ENCODE results near the gene G6PC2.
"Not testable (repeated sequence)": the region's sequence is repeated elsewhere in the genome, so short reads cannot be mapped to it uniquely, and the experiment has no call there.

The G6PC2 gene

GRCh38 chr2:168928113-168928831 lies 27.2 kb downstream of the G6PC2 start:
- H3K4me1 ChIP-seq (ENCODE audit: insufficient read depth, low read length, severe bottlenecking): no peaks in the 10 kb centered on the region
- H3K9me2 ChIP-seq (ENCODE audit: low read depth, low read length): no peaks in the 10 kb centered on the region
- no peak overlapping the region for H3K4me3 ChIP-seq (ENCODE audit: low read depth, low read length, poor library complexity, severe bottlenecking)
- no peaks in the 10 kb centered on the region for H3F3A ChIP-seq (ENCODE audit: insufficient read depth, low read length)
- no peaks in the 10 kb centered on the region for H3K36me3 ChIP-seq (ENCODE audit: insufficient read depth, low read length)
- H3K79me2 ChIP-seq (ENCODE audit: insufficient read depth, low read length): no peaks in the 10 kb centered on the region
- no peaks in the 10 kb centered on the region for H3K9me3 ChIP-seq (ENCODE audit: low read length)
- no peaks in the 10 kb centered on the region for H3K27me3 ChIP-seq (ENCODE audit: insufficient read depth, low read length)
- H4K20me1 ChIP-seq (ENCODE audit: insufficient read depth, low read length): no peaks in the 10 kb centered on the region
- no peak overlapping the region for H3K27ac ChIP-seq (ENCODE audit: low read depth, low read length, poor library complexity, severe bottlenecking)
- H3K4me2 ChIP-seq (ENCODE audit: low read length): no peak overlapping the region
- TF ChIP-seq CTCF (IDR thresholded peaks at IDR 0.05; ENCODE audit: low read length) (no peak), EZH2 (IDR thresholded peaks at IDR 0.05; ENCODE audit: borderline replicate concordance, low read length) (no peak)
- no peak overlapping the region for H3K9ac ChIP-seq (ENCODE audit: low read length)
- no peak overlapping the region for H2AFZ ChIP-seq (ENCODE audit: low read length)

- Histone ChIP-seq H3K4me3 (ENCODE audit: low read depth, low read length, poor library complexity, severe bottlenecking) (no peak overlapping the region), H3K27me3 (ENCODE audit: insufficient read depth, low read length) (no peaks in the 10 kb centered on the region), H3K9ac (ENCODE audit: low read length) (no peak overlapping the region), H3K4me2 (ENCODE audit: low read length) (no peak overlapping the region), H3K9me3 (ENCODE audit: low read length) (no peaks in the 10 kb centered on the region), H2AFZ (ENCODE audit: low read length) (no peak overlapping the region), H3K36me3 (ENCODE audit: insufficient read depth, low read length) (no peaks in the 10 kb centered on the region), H4K20me1 (ENCODE audit: insufficient read depth, low read length) (no peaks in the 10 kb centered on the region), H3K4me1 (ENCODE audit: insufficient read depth, low read length, severe bottlenecking) (no peaks in the 10 kb centered on the region), H3K9me2 (ENCODE audit: low read depth, low read length) (no peaks in the 10 kb centered on the region), H3F3A (ENCODE audit: insufficient read depth, low read length) (no peaks in the 10 kb centered on the region), H3K79me2 (ENCODE audit: insufficient read depth, low read length) (no peaks in the 10 kb centered on the region), H3K27ac (ENCODE audit: low read depth, low read length, poor library complexity, severe bottlenecking) (no peak overlapping the region)
- no peak for TF ChIP-seq EZH2 (IDR thresholded peaks at IDR 0.05; ENCODE audit: borderline replicate concordance, low read length)
- TF ChIP-seq CTCF (IDR thresholded peaks at IDR 0.05; ENCODE audit: low read length): no peak
Measured at GRCh38 chr2:168929031-168929430, 27.9 kb downstream of the G6PC2 start.

- Histone ChIP-seq H3K9ac (ENCODE audit: low read length) (no peak overlapping the region), H3K4me2 (ENCODE audit: low read length) (no peak overlapping the region), H4K20me1 (ENCODE audit: insufficient read depth, low read length) (no peaks in the 10 kb centered on the region), H3K27me3 (ENCODE audit: insufficient read depth, low read length) (no peaks in the 10 kb centered on the region), H3K9me2 (ENCODE audit: low read depth, low read length) (no peaks in the 10 kb centered on the region), H3K27ac (ENCODE audit: low read depth, low read length, poor library complexity, severe bottlenecking) (no peak overlapping the region), H2AFZ (ENCODE audit: low read length) (no peak overlapping the region), H3K36me3 (ENCODE audit: insufficient read depth, low read length) (no peaks in the 10 kb centered on the region), H3K9me3 (ENCODE audit: low read length) (no peaks in the 10 kb centered on the region), H3K79me2 (ENCODE audit: insufficient read depth, low read length) (no peaks in the 10 kb centered on the region), H3K4me3 (ENCODE audit: low read depth, low read length, poor library complexity, severe bottlenecking) (no peak overlapping the region), H3F3A (ENCODE audit: insufficient read depth, low read length) (no peaks in the 10 kb centered on the region), H3K4me1 (ENCODE audit: insufficient read depth, low read length, severe bottlenecking) (no peaks in the 10 kb centered on the region)
- TF ChIP-seq CTCF (IDR thresholded peaks at IDR 0.05; ENCODE audit: low read length): no peak
- no peak for TF ChIP-seq EZH2 (IDR thresholded peaks at IDR 0.05; ENCODE audit: borderline replicate concordance, low read length)
Measured at GRCh38 chr2:168930242-168930641, 29.2 kb downstream of the G6PC2 start.

GRCh38 chr2:168932174-168932573 lies 31.1 kb downstream of the G6PC2 start:
- H3K9me2 ChIP-seq (ENCODE audit: low read depth, low read length); H2AFZ ChIP-seq (ENCODE audit: low read length); H3K27me3 ChIP-seq (ENCODE audit: insufficient read depth, low read length); H3K36me3 ChIP-seq (ENCODE audit: insufficient read depth, low read length); H3K4me1 ChIP-seq (ENCODE audit: insufficient read depth, low read length, severe bottlenecking); H3K79me2 ChIP-seq (ENCODE audit: insufficient read depth, low read length); H3K4me2 ChIP-seq (ENCODE audit: low read length); H3K4me3 ChIP-seq (ENCODE audit: low read depth, low read length, poor library complexity, severe bottlenecking); H3K9ac ChIP-seq (ENCODE audit: low read length); H3K9me3 ChIP-seq (ENCODE audit: low read length); H3F3A ChIP-seq (ENCODE audit: insufficient read depth, low read length); H4K20me1 ChIP-seq (ENCODE audit: insufficient read depth, low read length); H3K27ac ChIP-seq (ENCODE audit: low read depth, low read length, poor library complexity, severe bottlenecking): not testable (repeated sequence)

All from OCI-LY1 (cell line).